ENCODE data around the gene CETP. TPM values are rescaled to one million over a fixed set of nuclear protein-coding genes. Genes with fewer than 3 reads are reported as not detected.

Gene CETP
- total and polyA plus RNA-seq, 2 of the 8 experiments (the other 6 are each of a cell fraction or from before 2014, with no cell fraction given), result not detected

DNA sequence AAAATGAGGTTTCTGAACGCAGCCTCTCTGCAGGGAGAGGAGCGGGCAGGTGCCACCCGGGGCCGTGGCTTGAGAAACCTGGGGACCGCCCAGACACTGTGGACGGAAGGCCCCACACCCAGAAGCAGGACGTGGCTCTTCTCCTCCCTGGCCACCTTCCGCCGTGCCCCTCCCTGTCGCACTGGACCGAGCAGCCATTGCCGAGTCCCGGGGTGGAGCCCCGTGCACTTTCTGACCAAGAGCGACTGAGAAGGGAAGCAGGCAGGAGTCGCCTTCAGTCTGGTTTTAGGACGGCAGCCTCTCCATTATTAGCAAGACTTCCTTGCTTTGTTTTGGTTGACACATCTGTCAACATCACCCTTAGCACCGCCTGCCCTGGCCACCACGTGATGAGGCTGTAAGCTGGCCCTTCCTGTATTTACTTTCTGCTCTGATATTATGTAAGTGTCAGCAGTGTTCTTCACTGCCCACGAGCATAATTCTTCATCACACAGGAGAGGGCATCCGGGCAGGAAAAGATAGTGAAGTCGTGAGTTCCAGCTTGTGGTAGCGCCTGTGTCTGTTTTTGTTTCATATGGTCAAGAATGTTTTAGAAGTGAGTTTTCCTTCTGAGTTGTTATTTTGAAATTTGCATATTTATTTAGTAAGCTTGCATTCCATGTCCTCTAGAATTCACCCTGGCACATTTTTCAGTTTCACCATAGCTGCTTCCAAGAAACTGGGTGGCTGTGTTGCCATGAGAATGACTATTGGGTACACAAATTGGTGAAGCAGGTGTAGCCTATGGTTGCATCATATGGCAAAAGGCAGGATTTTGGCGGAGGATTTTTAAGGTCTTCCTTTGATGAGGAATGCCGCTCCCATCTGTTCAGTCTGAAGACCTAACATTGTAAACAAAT, 28.8 kb upstream of the CETP start (continued):
- TF ChIP-seq, protein P1, sequence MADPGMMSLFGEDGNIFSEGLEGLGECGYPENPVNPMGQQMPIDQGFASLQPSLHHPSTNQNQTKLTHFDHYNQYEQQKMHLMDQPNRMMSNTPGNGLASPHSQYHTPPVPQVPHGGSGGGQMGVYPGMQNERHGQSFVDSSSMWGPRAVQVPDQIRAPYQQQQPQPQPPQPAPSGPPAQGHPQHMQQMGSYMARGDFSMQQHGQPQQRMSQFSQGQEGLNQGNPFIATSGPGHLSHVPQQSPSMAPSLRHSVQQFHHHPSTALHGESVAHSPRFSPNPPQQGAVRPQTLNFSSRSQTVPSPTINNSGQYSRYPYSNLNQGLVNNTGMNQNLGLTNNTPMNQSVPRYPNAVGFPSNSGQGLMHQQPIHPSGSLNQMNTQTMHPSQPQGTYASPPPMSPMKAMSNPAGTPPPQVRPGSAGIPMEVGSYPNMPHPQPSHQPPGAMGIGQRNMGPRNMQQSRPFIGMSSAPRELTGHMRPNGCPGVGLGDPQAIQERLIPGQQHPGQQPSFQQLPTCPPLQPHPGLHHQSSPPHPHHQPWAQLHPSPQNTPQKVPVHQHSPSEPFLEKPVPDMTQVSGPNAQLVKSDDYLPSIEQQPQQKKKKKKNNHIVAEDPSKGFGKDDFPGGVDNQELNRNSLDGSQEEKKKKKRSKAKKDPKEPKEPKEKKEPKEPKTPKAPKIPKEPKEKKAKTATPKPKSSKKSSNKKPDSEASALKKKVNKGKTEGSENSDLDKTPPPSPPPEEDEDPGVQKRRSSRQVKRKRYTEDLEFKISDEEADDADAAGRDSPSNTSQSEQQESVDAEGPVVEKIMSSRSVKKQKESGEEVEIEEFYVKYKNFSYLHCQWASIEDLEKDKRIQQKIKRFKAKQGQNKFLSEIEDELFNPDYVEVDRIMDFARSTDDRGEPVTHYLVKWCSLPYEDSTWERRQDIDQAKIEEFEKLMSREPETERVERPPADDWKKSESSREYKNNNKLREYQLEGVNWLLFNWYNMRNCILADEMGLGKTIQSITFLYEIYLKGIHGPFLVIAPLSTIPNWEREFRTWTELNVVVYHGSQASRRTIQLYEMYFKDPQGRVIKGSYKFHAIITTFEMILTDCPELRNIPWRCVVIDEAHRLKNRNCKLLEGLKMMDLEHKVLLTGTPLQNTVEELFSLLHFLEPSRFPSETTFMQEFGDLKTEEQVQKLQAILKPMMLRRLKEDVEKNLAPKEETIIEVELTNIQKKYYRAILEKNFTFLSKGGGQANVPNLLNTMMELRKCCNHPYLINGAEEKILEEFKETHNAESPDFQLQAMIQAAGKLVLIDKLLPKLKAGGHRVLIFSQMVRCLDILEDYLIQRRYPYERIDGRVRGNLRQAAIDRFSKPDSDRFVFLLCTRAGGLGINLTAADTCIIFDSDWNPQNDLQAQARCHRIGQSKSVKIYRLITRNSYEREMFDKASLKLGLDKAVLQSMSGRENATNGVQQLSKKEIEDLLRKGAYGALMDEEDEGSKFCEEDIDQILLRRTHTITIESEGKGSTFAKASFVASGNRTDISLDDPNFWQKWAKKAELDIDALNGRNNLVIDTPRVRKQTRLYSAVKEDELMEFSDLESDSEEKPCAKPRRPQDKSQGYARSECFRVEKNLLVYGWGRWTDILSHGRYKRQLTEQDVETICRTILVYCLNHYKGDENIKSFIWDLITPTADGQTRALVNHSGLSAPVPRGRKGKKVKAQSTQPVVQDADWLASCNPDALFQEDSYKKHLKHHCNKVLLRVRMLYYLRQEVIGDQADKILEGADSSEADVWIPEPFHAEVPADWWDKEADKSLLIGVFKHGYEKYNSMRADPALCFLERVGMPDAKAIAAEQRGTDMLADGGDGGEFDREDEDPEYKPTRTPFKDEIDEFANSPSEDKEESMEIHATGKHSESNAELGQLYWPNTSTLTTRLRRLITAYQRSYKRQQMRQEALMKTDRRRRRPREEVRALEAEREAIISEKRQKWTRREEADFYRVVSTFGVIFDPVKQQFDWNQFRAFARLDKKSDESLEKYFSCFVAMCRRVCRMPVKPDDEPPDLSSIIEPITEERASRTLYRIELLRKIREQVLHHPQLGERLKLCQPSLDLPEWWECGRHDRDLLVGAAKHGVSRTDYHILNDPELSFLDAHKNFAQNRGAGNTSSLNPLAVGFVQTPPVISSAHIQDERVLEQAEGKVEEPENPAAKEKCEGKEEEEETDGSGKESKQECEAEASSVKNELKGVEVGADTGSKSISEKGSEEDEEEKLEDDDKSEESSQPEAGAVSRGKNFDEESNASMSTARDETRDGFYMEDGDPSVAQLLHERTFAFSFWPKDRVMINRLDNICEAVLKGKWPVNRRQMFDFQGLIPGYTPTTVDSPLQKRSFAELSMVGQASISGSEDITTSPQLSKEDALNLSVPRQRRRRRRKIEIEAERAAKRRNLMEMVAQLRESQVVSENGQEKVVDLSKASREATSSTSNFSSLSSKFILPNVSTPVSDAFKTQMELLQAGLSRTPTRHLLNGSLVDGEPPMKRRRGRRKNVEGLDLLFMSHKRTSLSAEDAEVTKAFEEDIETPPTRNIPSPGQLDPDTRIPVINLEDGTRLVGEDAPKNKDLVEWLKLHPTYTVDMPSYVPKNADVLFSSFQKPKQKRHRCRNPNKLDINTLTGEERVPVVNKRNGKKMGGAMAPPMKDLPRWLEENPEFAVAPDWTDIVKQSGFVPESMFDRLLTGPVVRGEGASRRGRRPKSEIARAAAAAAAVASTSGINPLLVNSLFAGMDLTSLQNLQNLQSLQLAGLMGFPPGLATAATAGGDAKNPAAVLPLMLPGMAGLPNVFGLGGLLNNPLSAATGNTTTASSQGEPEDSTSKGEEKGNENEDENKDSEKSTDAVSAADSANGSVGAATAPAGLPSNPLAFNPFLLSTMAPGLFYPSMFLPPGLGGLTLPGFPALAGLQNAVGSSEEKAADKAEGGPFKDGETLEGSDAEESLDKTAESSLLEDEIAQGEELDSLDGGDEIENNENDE (IDR thresholded peaks at IDR 0.05; ENCODE audit: insufficient replicate concordance, low read length), result no peak
- TF ChIP-seq SAP30 (IDR thresholded peaks at IDR 0.05; ENCODE audit: insufficient read depth, insufficient replicate concordance, low read length) (peak; percentile 94), JUND (IDR thresholded peaks at IDR 0.05; ENCODE audit: low read length) (no peak), EGR1 (IDR thresholded peaks at IDR 0.05; ENCODE audit: borderline replicate concordance, low read depth, low read length) (no peak), JUN (IDR thresholded peaks at IDR 0.05; ENCODE audit: low read depth, low read length) (no peak), GTF2F1 (IDR thresholded peaks at IDR 0.05; ENCODE audit: borderline replicate concordance, low read depth, low read length) (no peak), CHD2 (IDR thresholded peaks at IDR 0.05; ENCODE audit: low read length) (no peak), SIN3A (conservative IDR thresholded peaks at IDR 0.05 in 1 of 2, IDR thresholded peaks at IDR 0.05 in 1 of 2; ENCODE audit: low read depth in 1 of 2, low read length in 2 of 2) (peak; percentile 77 to 93; a peak in 2 of 4 replicates)
- TF ChIP-seq, protein P2, sequence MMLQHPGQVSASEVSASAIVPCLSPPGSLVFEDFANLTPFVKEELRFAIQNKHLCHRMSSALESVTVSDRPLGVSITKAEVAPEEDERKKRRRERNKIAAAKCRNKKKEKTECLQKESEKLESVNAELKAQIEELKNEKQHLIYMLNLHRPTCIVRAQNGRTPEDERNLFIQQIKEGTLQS (IDR thresholded peaks at IDR 0.05; ENCODE audit: insufficient read depth, low read depth, low read length), result no peak
